NCI-H187 treated with DMSO at 0.1 percent for 48 hours (cell line): ENCODE data around the gene DHDDS.
"Not testable (repeated sequence)": the region's sequence is repeated elsewhere in the genome, so short reads cannot be mapped to it uniquely, and the experiment has no call there.

ENCODE experiments used
- DNase-seq: peaks from one replicate; lab custom pipeline; 2025; lab: John Stamatoyannopoulos, UW

The DHDDS gene, protein sequence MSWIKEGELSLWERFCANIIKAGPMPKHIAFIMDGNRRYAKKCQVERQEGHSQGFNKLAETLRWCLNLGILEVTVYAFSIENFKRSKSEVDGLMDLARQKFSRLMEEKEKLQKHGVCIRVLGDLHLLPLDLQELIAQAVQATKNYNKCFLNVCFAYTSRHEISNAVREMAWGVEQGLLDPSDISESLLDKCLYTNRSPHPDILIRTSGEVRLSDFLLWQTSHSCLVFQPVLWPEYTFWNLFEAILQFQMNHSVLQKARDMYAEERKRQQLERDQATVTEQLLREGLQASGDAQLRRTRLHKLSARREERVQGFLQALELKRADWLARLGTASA

DNA sequence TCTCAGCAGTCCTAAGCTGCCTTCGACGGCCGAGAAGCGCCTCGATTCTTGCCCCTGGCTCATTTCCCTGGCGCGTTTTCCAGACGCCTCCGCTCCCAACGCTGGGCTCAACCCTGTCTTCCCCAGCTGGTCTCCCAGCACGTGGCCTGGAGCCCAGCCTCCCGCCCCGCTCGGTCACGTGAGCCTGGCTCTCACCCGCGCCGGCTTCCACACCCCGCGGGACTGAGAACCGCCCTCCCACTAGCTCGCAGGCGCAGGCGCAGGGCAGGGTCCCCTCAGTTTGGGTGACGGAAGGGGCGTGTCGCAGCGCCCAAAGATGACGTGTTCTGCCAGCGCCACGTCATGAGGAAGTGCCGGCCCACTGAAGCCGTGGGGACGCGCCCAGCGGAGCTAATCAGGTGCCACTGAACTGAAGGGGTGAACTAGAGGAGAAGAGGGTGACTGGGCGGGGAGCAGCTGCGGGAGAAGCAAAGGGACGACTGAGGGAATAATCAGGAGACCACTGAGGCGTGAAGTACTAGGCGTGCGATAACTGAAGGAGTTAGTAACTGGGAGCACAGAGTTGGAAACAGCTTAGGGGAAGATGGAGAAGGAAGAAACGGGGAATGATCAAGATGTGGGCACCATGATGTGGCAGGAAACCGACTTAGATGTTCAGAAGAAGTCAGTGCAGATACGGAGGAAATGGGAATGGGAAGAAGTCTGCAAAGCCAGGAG lies at the start of gene DHDDS:
TSS of gene DHDDS (plus strand) at position 343 of the 717 bp plus-strand sequence. CDS start 625 bp downstream, outside the sequence.
- DNase-seq: peak; percentile 80

DNA sequence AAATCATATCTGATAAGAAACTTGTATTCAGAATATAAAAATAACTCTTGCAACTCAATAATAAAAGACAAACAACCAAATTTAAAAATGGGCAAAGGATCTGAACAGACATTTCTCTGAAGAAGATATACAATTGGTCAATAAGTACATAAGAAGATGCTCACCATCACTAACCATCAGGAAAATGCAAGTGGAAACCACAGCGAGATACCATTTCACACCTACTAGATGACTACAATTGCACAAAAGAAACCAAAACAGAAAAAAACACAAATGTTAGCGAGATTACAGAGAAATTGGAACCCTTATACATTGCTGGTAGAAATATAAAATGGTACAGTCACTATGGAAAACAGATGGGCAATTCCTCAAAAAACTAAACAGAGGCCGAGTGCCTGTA lies 48.0 kb upstream of the DHDDS start:
- DNase-seq: no peak

DNA sequence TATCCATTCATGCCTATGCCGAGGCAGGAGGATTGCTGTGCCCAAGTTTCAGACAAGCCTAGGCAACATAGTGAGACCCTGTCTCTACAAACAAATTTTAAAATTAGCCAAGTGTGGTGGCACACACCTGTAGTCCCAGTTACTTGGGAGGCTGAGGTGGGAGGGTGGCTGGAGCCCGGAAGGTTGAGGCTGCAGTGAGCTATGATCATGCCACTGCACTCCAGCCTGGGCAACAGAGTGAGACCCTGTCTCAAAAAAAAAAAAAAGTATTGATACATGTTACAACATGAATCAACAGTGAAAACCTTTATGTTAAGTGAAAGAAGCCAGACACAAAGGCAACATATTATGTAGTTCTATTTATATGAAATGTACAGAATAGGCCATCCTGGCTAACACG lies 47.1 kb upstream of the DHDDS start:
- DNase-seq: not testable (repeated sequence)

DNA sequence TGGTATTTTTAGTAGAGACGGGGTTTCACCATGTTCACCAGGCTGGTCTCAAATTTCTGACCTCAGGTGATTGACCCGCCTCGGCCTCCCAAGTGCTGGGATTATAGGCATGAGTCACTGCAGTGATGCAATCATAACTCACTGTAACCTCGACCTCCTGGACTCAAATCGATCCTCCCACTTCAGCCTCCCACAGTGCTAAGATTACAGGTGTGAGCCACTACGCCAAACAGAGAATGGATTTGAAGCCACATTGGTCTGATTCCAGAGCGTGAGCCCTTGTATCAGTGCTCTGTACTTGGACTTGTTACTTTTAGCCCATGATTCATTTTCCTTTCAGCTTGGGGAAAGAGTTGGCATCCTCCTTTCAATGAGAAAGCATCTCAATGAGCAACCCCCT lies 44.7 kb upstream of the DHDDS start:
- no peak for DNase-seq

DNA sequence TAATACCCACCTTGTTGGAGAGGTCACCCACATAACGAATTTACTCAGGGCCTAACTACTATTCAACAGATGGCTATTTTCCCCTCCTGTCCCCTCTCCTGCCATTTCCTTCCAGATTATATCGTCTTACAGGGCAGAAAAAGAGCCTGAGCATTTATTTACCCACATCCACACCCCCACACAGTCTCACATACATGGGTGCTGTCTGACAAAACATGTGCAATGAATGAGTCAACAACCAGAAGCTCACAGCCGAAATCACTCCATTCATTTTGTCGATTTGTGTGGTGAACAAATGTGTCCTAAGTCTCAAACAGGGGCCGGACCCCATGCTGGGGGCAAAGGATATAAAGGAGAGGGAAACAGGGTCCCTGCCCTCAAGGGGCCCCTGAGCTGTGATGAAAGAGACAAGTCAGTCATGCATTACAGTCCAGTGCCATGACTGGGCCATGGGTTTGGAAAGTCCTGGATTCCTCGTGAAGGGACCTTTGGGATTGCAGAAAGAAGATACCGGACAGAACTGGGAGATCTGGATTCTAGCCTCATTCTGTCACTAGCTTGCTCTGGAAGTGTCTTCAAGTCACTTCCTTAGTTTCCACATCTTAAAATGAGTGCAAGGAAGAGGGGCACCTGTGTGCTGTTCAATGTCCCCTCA lies 43.2 kb upstream of the DHDDS start:
- DNase-seq: no peak

DNA sequence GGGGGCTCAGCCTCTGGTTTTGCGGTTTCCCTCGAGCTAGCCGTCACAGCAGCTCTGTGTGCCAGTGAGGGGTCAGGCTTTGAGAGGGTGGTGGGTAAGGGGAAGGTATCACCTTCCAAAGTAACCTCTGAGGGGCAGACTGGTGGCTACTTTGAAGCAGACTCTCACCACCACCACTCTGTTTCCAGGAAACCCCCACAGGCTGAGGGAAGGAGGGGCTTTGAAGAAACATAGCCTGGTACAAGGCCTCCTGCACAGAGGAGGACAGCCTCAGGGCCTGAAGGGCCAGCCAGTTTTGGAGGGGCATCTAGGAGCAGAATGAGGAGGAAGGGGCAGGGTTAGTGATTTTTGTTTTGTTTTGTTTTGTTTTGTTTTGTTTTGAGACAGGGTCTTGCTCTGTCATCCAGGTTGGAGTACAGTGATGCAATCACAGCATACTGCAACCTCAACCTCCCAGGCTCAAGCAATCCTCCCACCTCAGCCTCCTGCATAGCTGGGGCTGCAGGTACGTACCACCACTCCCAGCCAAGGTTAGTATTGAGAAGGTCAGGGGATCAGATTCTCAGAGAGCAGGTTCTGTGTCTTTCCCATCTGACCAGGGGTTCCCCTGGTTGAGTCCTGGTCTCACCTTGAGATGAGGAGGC lies 42.4 kb upstream of the DHDDS start:
- no peak for DNase-seq

DNA sequence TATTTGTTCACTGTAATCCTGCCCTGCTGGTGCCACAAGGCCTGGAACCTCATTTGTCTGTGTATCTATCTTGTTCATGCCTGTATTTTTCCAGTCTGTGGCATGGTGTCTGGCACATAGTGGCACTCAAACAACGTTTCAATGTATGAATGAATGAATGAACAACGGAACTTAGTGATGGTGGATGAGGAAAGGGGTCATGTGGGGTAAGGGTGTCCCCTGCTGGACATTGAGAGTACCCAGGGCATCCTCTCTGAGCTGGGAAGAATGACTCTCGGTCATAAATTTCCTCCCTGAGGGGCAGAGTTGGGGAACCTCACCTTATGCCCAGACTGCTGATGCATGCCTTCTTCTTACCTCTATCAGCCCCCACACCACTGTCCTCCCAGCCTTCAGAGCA lies 40.7 kb upstream of the DHDDS start:
- no peak for DNase-seq

DNA sequence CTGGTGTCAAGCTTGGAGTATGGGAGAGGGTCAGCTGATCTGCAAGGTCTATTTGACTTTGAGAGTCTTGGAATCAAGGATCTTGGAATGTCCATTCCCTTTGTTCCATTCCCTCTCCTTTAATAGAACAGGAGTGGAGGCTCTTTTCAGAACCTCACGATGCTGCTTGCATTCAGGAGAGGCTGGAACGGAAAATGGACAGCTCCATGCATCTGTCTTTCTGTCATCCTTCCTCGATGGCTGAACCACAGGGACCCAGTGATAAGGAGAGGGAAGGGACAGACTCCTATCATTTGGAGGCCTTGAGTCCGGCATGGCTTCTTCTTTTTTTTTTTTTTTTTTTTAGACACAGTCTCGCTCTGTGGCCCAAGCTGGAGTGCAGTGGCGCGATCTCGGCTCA lies 36.4 kb upstream of the DHDDS start:
- DNase-seq: no peak

DNA sequence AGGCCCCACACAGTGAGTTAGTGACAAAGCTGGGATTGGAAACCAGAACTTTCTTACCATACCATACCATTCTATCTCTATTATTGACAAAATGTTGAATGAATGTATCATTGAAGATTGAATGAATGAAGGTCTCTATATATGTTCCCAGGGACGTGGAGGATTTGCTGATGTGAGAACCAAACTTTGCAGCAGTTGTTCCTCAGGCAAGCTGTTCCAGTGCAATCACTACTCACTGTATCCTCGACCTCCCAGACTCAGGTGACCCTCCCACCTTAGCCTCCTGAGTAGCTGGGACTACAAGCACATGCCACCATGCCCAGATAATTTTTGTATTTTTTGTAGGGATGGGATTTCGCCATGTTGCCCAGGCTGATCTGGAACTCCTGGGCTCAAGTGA lies 33.1 kb upstream of the DHDDS start:
- no peak for DNase-seq

DNA sequence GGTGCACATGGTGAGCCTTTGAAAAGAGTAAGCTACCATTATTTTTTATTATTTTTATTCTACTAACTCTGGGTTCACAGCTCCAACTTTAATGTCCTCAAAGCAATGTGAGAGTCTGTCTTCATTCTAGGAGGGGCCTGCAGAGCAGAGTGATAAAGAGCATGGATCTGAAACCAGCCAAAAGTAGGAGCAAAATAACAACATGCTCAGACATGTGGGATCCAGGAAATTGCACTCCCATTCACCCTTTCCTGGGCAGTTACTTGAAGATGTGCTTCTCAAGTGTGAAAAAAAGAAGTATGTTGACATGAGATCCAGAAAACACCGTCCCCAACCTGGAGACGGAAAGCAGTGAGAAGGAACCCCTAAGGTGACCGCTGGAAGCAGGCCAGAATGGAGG lies 30.2 kb upstream of the DHDDS start:
- DNase-seq: no peak

DNA sequence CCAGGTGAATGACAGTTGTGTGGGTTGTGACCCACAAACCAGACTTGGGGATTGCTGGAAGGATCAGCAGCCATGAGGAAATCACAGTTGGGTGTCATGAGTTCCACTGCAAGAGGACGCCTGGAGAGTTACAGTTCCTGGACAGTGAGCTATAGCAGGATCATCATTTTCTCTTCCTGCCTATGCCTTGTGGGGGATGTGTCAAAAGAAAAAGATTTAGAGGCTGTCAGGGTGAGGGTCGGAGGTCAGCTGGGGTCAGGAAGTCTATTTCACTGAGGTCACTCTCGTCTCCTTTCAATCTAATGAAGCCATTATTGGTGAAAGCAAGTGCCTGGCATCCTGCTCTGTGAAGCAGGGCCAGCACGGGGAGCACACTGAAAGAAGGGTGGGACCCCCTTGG lies 28.5 kb upstream of the DHDDS start:
- no peak for DNase-seq

DNA sequence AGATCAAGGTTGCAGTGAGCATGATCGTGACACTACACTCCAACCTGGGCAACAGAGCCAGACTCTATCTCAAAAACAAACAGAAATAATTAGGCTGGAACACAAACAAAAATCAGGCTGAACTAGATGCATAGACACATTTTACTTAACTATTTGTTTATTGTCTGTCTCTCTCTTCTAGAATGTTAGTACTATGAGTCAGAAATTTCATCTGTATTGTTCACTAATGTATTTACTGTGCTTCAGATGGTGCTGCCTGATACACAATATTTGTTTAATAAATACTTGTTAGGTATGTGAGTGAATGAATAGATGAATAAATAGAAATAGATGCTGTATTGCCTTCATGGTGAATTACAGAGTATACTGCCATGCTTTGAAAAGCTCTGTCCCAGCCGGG lies 27.5 kb upstream of the DHDDS start:
- DNase-seq: no peak

DNA sequence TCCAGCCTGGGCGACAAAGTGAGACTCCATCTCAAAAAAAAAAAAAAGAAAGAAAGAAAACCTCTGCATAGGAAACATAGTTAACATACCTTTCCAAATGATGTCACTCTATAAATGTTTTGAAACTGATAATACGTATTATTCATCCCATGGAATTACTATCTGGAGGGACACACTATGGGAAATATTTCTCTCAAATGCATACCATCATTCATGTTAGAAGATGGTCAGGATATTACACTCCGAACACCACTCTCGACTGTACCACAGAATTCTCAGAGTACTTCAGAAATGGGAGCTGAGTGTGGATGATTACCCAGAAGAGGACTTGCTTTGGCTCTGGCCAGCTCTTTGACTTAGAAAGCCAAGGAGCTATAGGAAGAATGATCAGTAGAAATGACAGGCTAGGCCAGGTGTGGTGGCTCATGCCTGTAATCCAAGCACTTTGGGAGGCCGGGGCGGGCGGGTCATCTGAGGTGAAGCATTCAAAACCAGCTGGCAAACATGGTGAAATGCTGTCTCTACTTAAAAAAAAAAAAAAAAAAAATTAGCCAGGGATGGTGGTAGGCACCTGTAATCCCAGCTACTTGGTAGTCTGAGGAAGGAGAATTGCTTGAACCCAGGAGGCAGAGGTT lies 26.7 kb upstream of the DHDDS start:
- no peak for DNase-seq

DNA sequence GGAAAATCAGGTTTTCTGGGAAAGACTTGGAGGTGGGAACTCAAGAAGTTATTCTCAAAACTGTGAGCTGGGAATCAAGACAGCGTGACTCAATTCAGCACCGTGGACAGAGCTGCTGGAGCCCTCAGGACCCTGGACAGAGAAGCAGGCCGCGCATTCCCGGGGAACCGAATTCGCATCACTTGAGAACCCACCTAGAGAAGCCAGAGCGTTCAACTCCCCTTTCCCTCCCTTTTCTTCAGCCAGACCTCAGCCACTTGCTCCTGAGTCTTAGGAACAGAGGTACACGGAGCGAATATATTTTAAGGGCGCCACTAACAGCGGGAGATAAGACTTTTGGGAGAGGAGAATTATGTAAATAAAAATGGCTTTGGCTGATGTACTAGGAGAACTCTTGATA lies 23.5 kb upstream of the DHDDS start:
- no peak for DNase-seq

DNA sequence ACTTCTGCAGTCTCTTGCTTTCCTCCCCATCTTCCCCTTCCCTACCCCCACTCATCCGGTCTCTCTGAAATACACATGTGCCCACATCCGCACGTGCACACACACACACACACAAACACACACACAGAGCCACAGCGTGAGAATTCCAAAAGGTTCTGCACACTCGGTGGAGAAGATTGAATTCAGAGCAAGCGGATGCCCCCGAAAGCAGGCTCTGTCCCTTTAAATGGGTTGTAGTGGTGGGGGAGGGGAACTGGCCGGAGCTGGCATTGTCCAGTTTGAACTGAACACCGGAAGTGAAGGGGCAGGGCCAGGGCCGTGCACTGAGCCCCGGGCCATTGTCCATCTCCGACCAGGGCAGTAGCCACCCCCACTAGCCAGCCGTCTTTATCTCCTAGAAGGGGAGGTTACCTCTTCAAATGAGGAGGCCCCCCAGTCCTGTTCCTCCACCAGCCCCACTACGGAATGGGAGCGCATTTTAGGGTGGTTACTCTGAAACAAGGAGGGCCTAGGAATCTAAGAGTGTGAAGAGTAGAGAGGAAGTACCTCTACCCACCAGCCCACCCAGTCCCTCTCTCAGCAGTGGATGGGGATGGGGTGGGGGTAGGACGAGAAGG lies 22.8 kb upstream of the DHDDS start:
- no peak for DNase-seq

DNA sequence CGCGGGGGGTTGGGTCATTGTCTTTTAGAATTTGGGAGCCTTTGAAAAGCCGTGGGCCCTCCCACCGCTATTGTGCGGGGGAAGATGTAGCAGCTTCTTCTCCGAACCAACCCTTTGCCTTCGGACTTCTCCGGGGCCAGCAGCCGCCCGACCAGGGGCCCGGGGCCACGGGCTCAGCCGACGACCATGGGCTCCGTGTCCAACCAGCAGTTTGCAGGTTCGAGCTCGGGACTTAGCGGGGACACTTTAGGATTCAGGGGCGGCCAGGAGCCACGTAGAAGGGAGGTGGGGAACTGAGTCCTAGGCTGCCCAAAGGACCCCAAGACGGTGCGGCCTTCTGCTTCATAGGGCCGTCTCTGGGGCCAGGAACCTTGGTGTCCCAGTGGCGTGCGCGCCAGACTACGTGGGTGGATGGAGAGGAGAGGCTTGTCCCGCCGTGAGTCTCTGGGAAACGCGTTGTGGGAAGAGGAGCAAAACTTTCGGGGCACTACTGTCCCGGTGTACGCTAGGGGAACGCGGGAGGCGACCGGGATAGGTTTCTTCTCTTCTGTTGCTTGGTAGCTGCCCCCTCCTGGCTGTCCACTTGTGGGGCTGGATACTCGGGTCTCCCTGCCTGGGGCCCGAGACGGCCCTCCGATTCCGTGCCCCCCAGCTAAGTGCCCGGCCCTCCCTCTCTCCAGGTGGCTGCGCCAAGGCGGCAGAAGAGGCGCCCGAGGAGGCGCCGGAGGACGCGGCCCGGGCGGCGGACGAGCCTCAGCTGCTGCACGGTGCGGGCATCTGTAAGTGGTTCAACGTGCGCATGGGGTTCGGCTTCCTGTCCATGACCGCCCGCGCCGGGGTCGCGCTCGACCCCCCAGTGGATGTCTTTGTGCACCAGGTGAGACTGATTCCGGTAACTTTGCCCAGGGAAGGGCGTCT lies 21.2 kb upstream of the DHDDS start, which contains the start of gene LIN28A:
TSS of gene LIN28A (plus strand) at position 112 of the 918 bp plus-strand sequence. CDS start at position 187, 75 bp downstream.
- no peak for DNase-seq

DNA sequence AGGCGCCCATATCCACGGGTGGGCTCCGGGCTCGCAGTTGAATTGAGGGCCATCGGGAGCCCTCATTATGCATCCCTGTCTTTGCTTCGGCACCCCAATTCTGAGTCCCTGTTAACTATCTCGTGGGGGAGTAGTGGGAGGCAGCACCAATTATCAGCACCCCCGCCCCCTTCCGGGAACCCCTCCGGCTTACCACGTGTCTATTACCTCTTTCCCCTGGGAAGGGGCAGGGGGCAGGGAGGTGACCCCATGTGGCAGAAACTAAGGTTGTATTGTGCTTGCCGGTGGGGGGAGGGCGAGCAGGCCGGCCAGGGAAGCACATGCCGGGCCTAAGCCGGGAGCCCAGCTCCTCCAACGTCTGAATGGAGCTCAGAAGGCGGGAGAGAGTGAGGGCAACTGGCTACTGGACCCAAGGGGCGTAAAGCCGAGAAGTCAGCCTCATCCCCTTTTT lies 20.5 kb upstream of the DHDDS start:
- no peak for DNase-seq

DNA sequence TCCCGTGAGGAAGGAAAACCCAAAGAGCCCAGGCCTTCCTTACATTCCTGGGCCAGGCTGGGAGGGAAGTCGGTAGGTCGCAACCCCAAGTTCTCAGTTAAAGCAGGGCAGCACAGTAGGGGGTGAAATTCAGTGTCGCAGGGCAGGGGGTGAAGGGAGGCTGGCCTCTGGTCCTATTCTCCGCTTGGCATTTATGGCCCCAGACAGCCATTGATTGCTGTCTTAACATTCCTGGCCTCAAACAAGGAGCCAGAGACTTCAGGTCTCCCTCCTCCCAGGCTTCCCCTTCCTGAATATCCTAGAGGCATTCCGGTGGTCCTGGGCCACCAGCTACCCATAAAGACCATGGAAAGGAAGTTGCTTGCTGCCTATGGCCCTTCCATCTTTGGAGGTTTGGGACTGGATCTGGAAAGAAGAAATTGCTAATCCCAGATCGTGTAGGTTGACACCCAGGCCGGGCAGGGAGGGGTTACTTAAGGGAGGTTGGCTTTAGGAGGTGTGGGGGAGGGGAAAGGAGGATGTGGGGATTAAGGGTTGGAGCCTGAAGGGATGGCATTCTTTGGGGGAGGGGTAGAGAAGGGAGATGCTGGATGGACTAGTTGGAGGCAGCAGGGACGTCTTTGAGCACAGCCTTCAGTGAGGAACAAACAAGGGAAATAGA lies 19.8 kb upstream of the DHDDS start:
- DNase-seq: no peak

DNA sequence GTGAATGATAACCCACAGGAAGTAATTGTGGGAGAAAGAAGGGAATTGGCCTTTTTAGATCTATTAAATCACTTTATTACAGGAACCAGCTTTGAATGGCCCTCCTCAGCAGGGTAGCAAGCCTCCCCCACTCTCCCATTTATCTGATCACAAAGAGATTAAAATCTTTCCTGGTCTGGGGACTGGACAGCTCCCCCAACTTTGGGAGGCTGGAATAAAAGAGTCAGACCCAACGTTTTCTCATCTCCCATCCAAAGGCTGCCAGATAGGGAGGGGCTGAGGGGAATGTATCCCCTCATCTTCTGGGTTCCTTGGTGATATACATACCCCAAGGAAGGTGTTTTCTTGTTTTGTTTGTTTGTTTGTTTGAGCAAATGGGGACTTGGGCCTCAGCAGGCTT lies 19.1 kb upstream of the DHDDS start:
- no peak for DNase-seq
